Tibial nerve (tissue), 4 donors: Measurements from ENCODE around the gene OLFM3. TPM values are rescaled to one million over a fixed set of nuclear protein-coding genes. Genes with fewer than 3 reads are reported as not detected.

ENCODE experiments used
- DNase-seq, 2 donors: peaks; one replicate each; pipeline ENCODE4 v3.0.0-alpha.2; 2019; ENCODE audit warnings: low spot score in 2 of 2
- H3K27ac ChIP-seq, 4 donors: fragments of 200-600 bp; sonication (generic) in 3 of 4; one replicate each; pipeline ENCODE4 v1.5.1; 2017 to 2019; ENCODE audit warnings: mild to moderate bottlenecking in 1 of 4
- H3K27me3 ChIP-seq, 2 donors: fragments of 200-600 bp; sonication (generic) in 1 of 2; one replicate each; pipeline versions ENCODE4 v1.5.1 to v1.6.0; 2017 to 2019
- H3K36me3 ChIP-seq, 3 donors: fragments of 200-600 bp; sonication (generic); one replicate each; pipeline ENCODE4 v1.5.1; 2018 to 2019
- H3K4me1 ChIP-seq, 4 donors: fragments of 200-600 bp; sonication (generic) in 3 of 4; one replicate each; pipeline ENCODE4 v1.5.1; 2017 to 2019
- H3K4me3 ChIP-seq, 4 donors: fragments of 200-600 bp; sonication (generic) in 3 of 4; one replicate each; pipeline ENCODE4 v1.5.1; 2017 to 2019; ENCODE audit warnings: mild to moderate bottlenecking in 1 of 4, moderate library complexity in 1 of 4
- H3K9me3 ChIP-seq, 4 donors: fragments of 200-600 bp; sonication (generic) in 3 of 4; one replicate each; pipeline ENCODE4 v1.5.1; 2017 to 2019
- CTCF ChIP-seq, 5 experiments: fragments of 200-600 bp in 3 of 5; fragments of 450-650 bp in 2 of 5; sonication (generic) in 3 of 5; IDR thresholded peaks; one replicate each; pipeline ENCODE4 v1.5.1; 2016 to 2019; ENCODE audit warnings: antibody characterized with exemption in 5 of 5, mild to moderate bottlenecking in 3 of 5, moderate library complexity in 2 of 5
- EP300 ChIP-seq, 2 donors: sonication (generic); formaldehyde crosslinking; IDR thresholded peaks; one replicate each; pipeline ENCODE4 v1.6.1; 2017; ENCODE audit warnings: antibody characterized with exemption in 2 of 2, mild to moderate bottlenecking in 1 of 2
- POLR2A ChIP-seq, 2 donors: fragments of 450-650 bp; IDR thresholded peaks; one replicate each; pipeline ENCODE4 v1.6.1; 2017; ENCODE audit warnings: antibody characterized with exemption in 2 of 2, mild to moderate bottlenecking in 2 of 2, moderate library complexity in 2 of 2
- WGBS, 2 donors: methylation state at CpG; one replicate each; pipeline ENCODE4 v1.1.5; 2018; 5-methylcytosine and 5-hydroxymethylcytosine counted together
- total RNA-seq, 4 donors: library from RNA; depleted of rRNA; stranded (reverse); fragments of >200 nt; gene quantifications; one replicate each; pipeline ENCODE4 v1.1.0, GENCODE V29; 2016

The OLFM3 gene
- total RNA-seq, 4 donors from 2014 or later, result not detected

DNA sequence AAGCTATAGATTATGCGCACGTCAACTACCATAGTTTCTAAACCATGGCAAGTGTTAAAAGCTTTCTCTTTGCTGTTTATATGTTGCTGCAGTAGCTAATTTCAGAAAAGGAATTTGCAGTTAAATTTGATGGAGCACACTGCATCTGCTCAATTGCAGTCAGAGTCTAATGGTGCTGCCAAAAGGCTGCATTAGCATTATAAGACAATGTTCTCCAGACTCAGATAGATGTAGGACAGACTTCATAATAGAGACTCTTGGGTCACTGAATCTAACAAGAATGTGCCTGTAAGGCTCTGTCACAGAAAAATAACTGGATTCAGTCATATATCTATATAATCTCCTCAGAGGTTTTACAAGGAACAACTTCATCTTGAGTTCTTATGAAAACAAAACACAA is 198.3 kb downstream of the OLFM3 start:
- H3K4me3 ChIP-seq, result no peak overlapping the region
- H3K27me3 ChIP-seq, result no peaks in the 10 kb centered on the region
- no peak for DNase-seq
- no peaks in the 10 kb centered on the region for H3K4me1 ChIP-seq
- no peak overlapping the region for H3K27ac ChIP-seq
- no peaks in the 10 kb centered on the region for H3K36me3 ChIP-seq
- WGBS, 2 donors, result 91 to 93% methylated on average over 2 of the region's 2 CpGs
- H3K9me3 ChIP-seq, result no peaks in the 10 kb centered on the region
- TF ChIP-seq EP300 (IDR thresholded peaks at IDR 0.05) (no peak), POLR2A (IDR thresholded peaks at IDR 0.05) (no peak), CTCF (IDR thresholded peaks at IDR 0.05) (no peak)

DNA sequence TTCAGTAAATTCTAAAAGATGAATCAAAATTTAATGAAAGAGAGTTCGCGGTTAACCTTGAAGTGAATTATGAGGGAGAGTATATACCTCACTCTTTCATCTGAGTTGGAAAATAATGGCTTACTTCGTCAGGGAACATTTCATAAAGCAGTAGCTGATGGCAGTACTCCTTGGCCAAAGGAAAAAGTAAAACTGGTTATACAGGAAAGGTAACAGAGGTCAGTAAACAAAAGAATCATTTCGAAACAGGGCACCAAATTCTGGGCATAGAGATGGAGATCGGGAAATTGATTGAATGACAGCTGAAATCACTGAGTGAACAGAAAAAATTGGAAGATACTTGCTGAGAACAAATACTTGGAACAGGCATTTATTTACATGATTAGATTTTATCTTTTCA is 199.0 kb downstream of the OLFM3 start:
- no peak for DNase-seq
- no peaks in the 10 kb centered on the region for H3K27me3 ChIP-seq
- H3K9me3 ChIP-seq, result no peaks in the 10 kb centered on the region
- no peak overlapping the region for H3K4me3 ChIP-seq
- TF ChIP-seq CTCF (IDR thresholded peaks at IDR 0.05) (no peak), EP300 (IDR thresholded peaks at IDR 0.05) (no peak), POLR2A (IDR thresholded peaks at IDR 0.05) (no peak)
- 86 to 89% methylated on average over 5 of the region's 5 CpGs for whole genome bisulfite sequencing, 2 donors
- H3K4me1 ChIP-seq, result no peaks in the 10 kb centered on the region
- no peaks in the 10 kb centered on the region for H3K36me3 ChIP-seq
- no peak overlapping the region for H3K27ac ChIP-seq

DNA sequence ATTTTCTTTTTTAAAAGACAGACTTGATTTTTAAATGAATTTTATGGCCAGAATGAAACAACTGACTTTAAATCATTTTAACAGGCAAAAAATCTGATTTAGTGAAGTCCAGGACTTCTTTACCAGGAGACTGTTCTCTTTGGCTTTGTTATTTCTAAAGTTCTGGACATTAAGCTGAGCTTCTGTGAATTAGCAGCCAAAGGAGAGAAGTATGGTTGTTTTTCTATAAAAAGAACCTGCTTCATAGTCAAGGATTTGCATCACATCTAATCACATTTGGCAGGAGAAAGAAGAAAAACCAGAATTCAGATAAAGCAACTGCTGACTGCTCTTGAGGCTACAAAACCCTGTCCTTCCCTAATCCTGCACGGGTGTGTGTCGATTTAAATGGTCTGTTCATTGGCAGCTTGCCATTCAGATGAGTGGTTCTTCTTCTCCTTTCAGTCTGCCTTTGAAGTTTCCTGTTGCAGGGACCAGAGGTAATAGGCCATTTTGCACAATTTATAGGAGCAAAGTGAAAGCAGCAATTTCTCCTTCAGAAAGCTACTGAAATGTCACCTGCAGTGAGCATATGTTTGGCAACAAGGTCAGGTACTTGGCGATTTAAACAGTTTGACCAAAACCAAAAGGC is 215.4 kb downstream of the OLFM3 start:
- DNase-seq, result no peak
- TF ChIP-seq POLR2A (IDR thresholded peaks at IDR 0.05) (no peak), CTCF (IDR thresholded peaks at IDR 0.05) (no peak), EP300 (IDR thresholded peaks at IDR 0.05) (no peak)
- H3K27ac ChIP-seq, result no peak overlapping the region
- no peaks in the 10 kb centered on the region for H3K36me3 ChIP-seq
- 23 to 36% methylated on average over 3 of the region's 3 CpGs for WGBS, 2 donors
- no peak overlapping the region for H3K4me3 ChIP-seq
- H3K27me3 ChIP-seq, result no peaks in the 10 kb centered on the region
- no peaks in the 10 kb centered on the region for H3K9me3 ChIP-seq
- no peaks in the 10 kb centered on the region for H3K4me1 ChIP-seq

DNA sequence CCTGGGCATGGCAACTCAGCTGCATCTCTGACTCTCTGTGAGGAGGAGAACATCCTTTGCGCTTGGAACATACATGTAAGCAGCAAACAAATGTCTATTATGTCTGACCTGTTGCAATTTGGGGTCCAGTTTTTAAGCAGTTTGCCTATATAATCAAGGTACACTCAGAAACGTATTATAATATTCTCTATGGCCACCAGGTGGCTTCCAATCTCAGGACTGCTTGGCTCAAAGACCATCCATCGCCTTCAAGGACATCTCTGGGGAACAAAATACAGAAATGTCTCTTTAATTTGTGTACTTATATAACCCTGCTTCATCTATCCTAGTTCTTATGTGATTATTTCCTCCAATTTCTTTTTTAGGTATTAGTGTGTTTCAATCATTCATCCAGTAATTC is 227.2 kb downstream of the OLFM3 start:
- TF ChIP-seq POLR2A (IDR thresholded peaks at IDR 0.05) (no peak), CTCF (IDR thresholded peaks at IDR 0.05) (no peak), EP300 (IDR thresholded peaks at IDR 0.05) (no peak)
- Histone ChIP-seq H3K9me3 (no peaks in the 10 kb centered on the region), H3K27ac (no peak overlapping the region), H3K4me3 (no peak overlapping the region), H3K36me3 (no peaks in the 10 kb centered on the region), H3K4me1 (no peaks in the 10 kb centered on the region), H3K27me3 (no peaks in the 10 kb centered on the region)
- WGBS, 2 donors, result 54 to 55% methylated on average over 3 of the region's 3 CpGs
- DNase-seq, result no peak

- no peaks in the 10 kb centered on the region for H3K9me3 ChIP-seq
- no peak for DNase-seq
- H3K4me3 ChIP-seq, result no peak overlapping the region
- H3K27me3 ChIP-seq, result no peaks in the 10 kb centered on the region
- WGBS, 2 donors, result 67 to 80% methylated on average over 5 of the region's 5 CpGs
- TF ChIP-seq POLR2A (IDR thresholded peaks at IDR 0.05) (no peak), EP300 (IDR thresholded peaks at IDR 0.05) (no peak), CTCF (IDR thresholded peaks at IDR 0.05) (no peak)
- no peak overlapping the region for H3K27ac ChIP-seq
- H3K4me1 ChIP-seq, result no peaks in the 10 kb centered on the region
- no peaks in the 10 kb centered on the region for H3K36me3 ChIP-seq
These were observed 238.7 kb downstream of the OLFM3 start for GRCh38 chr1:101757985-101758384.
